Ovary (tissue), 9 donors: Measurements from ENCODE around the gene ERAP2. TPM values are rescaled to one million over a fixed set of nuclear protein-coding genes. Genes with fewer than 3 reads are reported as not detected.

Source experiments
- DNase-seq, 5 donors: peaks; one replicate each; pipeline ENCODE4 v3.0.0-alpha.2; 2019 to 2020
- H3K27ac ChIP-seq, 2 donors: fragments of 200-600 bp; one replicate each; pipeline versions ENCODE4 v1.5.1 to v1.8.0; 2019 to 2022
- H3K27me3 ChIP-seq: fragments of 200-600 bp; one replicate; pipeline ENCODE4 v1.8.0; 2022
- H3K36me3 ChIP-seq: fragments of 200-600 bp; sonication (generic); one replicate; pipeline ENCODE4 v1.5.1; 2019
- H3K4me1 ChIP-seq: one replicate; pipeline ENCODE4 v1.8.1; 2013; ENCODE audit warnings: mild to moderate bottlenecking, moderate library complexity; ENCODE audit not compliant: insufficient read depth
- H3K4me3 ChIP-seq: fragments of 200-600 bp; sonication (generic); one replicate; pipeline ENCODE4 v1.5.1; 2017
- H3K9me3 ChIP-seq, 2 donors: fragments of 200-600 bp in 1 of 2; sonication (generic) in 1 of 2; one replicate each; pipeline versions ENCODE4 v1.5.1 to v1.8.1; 2013 to 2019; ENCODE audit warnings: mild to moderate bottlenecking in 1 of 2, moderate library complexity in 1 of 2
- CTCF ChIP-seq, 3 donors: fragments of 450-650 bp in 2 of 3; fragments of 200-600 bp in 1 of 3; IDR thresholded peaks; one replicate each; pipeline versions ENCODE4 v1.5.1 to v1.8.0; 2016 to 2022; ENCODE audit warnings: antibody characterized with exemption in 3 of 3, mild to moderate bottlenecking in 1 of 3
- EP300 ChIP-seq: sonication (generic); formaldehyde crosslinking; IDR thresholded peaks from one replicate; pipeline ENCODE4 v1.6.1; 2017; ENCODE audit warnings: antibody characterized with exemption
- POLR2A ChIP-seq: fragments of 450-650 bp; IDR thresholded peaks from one replicate; pipeline ENCODE4 v1.6.1; 2017; ENCODE audit warnings: antibody characterized with exemption, mild to moderate bottlenecking, moderate library complexity
- WGBS, 3 donors: extraction: QIAGEN DNeasy Blood & Tissue Kit in 1 of 3; methylation state at CpG; one replicate each; pipeline versions ENCODE4 v1.1.5 to v1.1.7; 2013 to 2017; 5-methylcytosine and 5-hydroxymethylcytosine counted together
- intact Hi-C, 4 donors: fragments of 100-400 bp; cut with DNase I; formaldehyde crosslinking; loops; one replicate each; pipeline versions ENCODE4 v1.11.0 to v1.15.1; 2022 to 2023
- polyA plus RNA-seq, 2 donors: library from polyadenylated mRNA; stranded (reverse); fragments of 200-250 nt in 1 of 2; fragments of 350-450 nt in 1 of 2; fragmentation: Illumina TruSeq in 1 of 2; extraction: RNeasy Lipid Tissue Mini Kit (QIAGEN cat#74804) in 1 of 2; gene quantifications; one replicate each; pipeline ENCODE4 v1.2.3, GENCODE V29; 2013 to 2014
- total RNA-seq, 7 donors: library from RNA; depleted of rRNA in 2 of 7; stranded (reverse); fragments of >200 nt in 2 of 7; fragmentation: NEBNext Ultra II Directional in 3 of 7; extraction: Animal tissue kit (Norgen Biotek cat#: 25700) in 3 of 7; gene quantifications; one replicate each; pipeline versions ENCODE4 v1.1.0 to v1.2.4, GENCODE V29; 2016 to 2023
- donor health status: DM: no; HTN: no; CAD: no; lungs with moderate emphysema.
- donor health status: DM: no; HTN: no; CAD: no.
- donor health status: Bipolar disorder and iron deficiency.
- donor health status: DM: yes; HTN: yes; CAD: no.
- donor health status: DM: no; HTN: no; CAD: no.
- donor health status: DM: yes; HTN: yes; CAD: no.

ERAP2 gene
- total and polyA plus RNA-seq, 9 donors = 1.3 to 22.0 (median 15.9) TPM

GRCh38 chr5:96952118-96952750 lies 75.9 kb downstream of the ERAP2 start:
- H3K27me3 ChIP-seq = no peaks in the 10 kb centered on the region
- H3K27ac ChIP-seq = no peak overlapping the region
- no peak for TF ChIP-seq EP300
- no peak for TF ChIP-seq CTCF (IDR thresholded peaks at IDR 0.05)
- no peak for TF ChIP-seq POLR2A
- H3K4me3 ChIP-seq = no peak overlapping the region
- H3K9me3 ChIP-seq = no peaks in the 10 kb centered on the region
- WGBS, 3 donors = 73 to 78% (median 77%) methylated on average over 3 of the region's 3 CpGs
- DNase-seq = no peak
- H3K36me3 ChIP-seq = no peaks in the 10 kb centered on the region
- H3K4me1 ChIP-seq = peaks cover 3% of the 10 kb centered on the region
- intact Hi-C loops = no loop called here

- WGBS, 3 donors = 83 to 92% (median 92%) methylated on average over 7 of the region's 7 CpGs
- TF ChIP-seq POLR2A = no peak
- TF ChIP-seq EP300 = no peak
- TF ChIP-seq CTCF (IDR thresholded peaks at IDR 0.05) = no peak
- intact Hi-C loops = no loop called here
- Histone ChIP-seq H3K27me3 (no peaks in the 10 kb centered on the region), H3K4me1 (peaks cover 3% of the 10 kb centered on the region), H3K36me3 (no peaks in the 10 kb centered on the region), H3K27ac (no peak overlapping the region), H3K4me3 (no peak overlapping the region), H3K9me3 (no peaks in the 10 kb centered on the region)
- DNase-seq = no peak
Measured at GRCh38 chr5:96952974-96953730, 76.9 kb downstream of the ERAP2 start.

- no peaks in the 10 kb centered on the region for H3K36me3 ChIP-seq
- WGBS, 3 donors = 54 to 80% (median 75%) methylated on average over 4 of the region's 4 CpGs
- no peak overlapping the region for H3K27ac ChIP-seq
- TF ChIP-seq CTCF (IDR thresholded peaks at IDR 0.05) (no peak), POLR2A (no peak), EP300 (no peak)
- H3K4me1 ChIP-seq = peaks cover under 1% of the 10 kb centered on the region
- H3K4me3 ChIP-seq = no peak overlapping the region
- intact Hi-C loops = no loop called here
- no peaks in the 10 kb centered on the region for H3K27me3 ChIP-seq
- no peak for DNase-seq
- H3K9me3 ChIP-seq = no peaks in the 10 kb centered on the region
Measured at GRCh38 chr5:96957254-96958049, 81.2 kb downstream of the ERAP2 start.

GRCh38 chr5:96958977-96959376 lies 82.7 kb downstream of the ERAP2 start:
- H3K4me1 ChIP-seq = peaks cover 4% of the 10 kb centered on the region
- H3K9me3 ChIP-seq = no peaks in the 10 kb centered on the region
- no peaks in the 10 kb centered on the region for H3K36me3 ChIP-seq
- no peaks in the 10 kb centered on the region for H3K27me3 ChIP-seq
- H3K27ac ChIP-seq = no peak overlapping the region
- no peak for DNase-seq
- H3K4me3 ChIP-seq = no peak overlapping the region
- TF ChIP-seq POLR2A (no peak), EP300 (no peak), CTCF (IDR thresholded peaks at IDR 0.05) (no peak)
- 94 to 97% (median 95%) methylated on average over 5 of the region's 5 CpGs for WGBS, 3 donors
- intact Hi-C loops = no loop called here
